ENCODE results near the gene CTSE. TPM values are rescaled to one million over a fixed set of nuclear protein-coding genes. Genes with fewer than 3 reads are reported as not detected.
A peak's percentile ranks its signal among the peaks of the same experiment; 100 is the strongest.

CTSE gene
- 1 to 10 TPM in 3 of 4 donors, not detected in 1; 3.6 to 8.1 (median 3.6) TPM for total RNA-seq

DNA sequence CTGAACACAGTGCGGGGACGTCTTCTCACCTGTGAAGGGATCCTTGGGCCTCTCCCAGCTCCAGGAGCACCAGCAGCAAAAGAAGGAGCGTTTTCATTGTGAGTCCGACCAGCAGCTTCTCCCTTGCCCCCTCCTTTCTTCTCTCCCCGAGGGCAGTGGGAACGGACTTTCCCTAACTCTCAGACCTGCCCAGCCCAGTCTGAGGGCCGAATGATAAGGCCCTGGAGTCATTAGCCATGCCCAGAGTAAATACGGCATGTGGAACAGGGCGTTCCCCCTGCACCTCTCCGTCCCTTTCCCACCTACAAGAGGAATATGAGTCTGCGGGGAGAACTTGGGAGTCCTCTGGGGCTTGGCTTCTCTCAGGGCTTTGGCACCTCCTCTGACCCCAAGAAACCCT is at the start of gene CTSE:
Gene CTSE, minus strand, starts transcription at position 201 of the 400 bp plus-strand sequence. Its CDS starts 104 bp downstream, at position 97.
- DNase-seq = peak in 1 of 3 donors; percentile 55
- no peaks in the 10 kb centered on the region for H3K4me1 ChIP-seq
- no peak within 1 kb of the TSS for H3K4me3 ChIP-seq
- no peaks in the 10 kb centered on the region for H3K36me3 ChIP-seq
- H3K27me3 ChIP-seq = no peaks in the 10 kb centered on the region
- TF ChIP-seq, protein P1, sequence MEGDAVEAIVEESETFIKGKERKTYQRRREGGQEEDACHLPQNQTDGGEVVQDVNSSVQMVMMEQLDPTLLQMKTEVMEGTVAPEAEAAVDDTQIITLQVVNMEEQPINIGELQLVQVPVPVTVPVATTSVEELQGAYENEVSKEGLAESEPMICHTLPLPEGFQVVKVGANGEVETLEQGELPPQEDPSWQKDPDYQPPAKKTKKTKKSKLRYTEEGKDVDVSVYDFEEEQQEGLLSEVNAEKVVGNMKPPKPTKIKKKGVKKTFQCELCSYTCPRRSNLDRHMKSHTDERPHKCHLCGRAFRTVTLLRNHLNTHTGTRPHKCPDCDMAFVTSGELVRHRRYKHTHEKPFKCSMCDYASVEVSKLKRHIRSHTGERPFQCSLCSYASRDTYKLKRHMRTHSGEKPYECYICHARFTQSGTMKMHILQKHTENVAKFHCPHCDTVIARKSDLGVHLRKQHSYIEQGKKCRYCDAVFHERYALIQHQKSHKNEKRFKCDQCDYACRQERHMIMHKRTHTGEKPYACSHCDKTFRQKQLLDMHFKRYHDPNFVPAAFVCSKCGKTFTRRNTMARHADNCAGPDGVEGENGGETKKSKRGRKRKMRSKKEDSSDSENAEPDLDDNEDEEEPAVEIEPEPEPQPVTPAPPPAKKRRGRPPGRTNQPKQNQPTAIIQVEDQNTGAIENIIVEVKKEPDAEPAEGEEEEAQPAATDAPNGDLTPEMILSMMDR (IDR thresholded peaks at IDR 0.05) = no peak
- no peak for TF ChIP-seq POLR2A (IDR thresholded peaks at IDR 0.05)
- H3K27ac ChIP-seq = no peak within 1 kb of the TSS
- H3K9me3 ChIP-seq = no peaks in the 10 kb centered on the region

DNA sequence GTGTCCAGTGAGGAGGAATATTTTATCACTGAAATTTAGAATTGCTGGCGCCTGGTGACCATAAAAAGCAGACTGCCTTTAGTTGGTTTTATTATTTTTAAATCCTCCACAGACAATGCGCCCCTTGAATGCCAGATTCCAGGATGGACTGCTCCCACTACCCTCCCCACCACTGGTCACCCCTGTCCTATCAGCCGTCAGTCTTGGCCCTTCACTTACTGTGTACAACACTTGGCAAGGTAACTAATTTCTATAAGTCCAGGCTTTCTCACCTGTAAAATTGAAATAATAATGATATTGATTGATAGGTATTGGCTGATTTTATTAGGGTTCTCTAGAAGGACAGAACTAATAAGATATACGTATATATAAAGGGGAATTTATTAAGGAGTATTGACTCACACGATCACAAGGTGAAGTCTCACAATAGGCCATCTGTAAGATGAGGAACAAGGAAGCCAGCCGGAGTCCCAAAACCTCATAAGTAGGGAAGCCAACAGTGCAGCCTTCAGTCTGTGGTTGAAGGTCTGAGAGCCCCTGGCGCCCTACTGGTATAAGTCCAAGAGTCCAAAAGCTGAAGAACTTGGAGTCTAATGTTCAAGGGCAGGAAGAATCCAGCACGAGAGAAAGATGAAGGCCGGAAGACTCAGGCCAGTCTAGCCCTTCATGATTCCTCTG is 47.1 kb upstream of the CTSE start:
- Histone ChIP-seq H3K4me1 (peaks cover 0 to 3% (median 0%) of the 10 kb centered on the region in 4 donors), H3K27ac (no peak overlapping the region), H3K27me3 (no peaks in the 10 kb centered on the region), H3K9me3 (no peaks in the 10 kb centered on the region), H3K4me3 (no peak overlapping the region), H3K36me3 (no peaks in the 10 kb centered on the region)
- no peak for DNase-seq
- TF ChIP-seq POLR2A (IDR thresholded peaks at IDR 0.05) = no peak
- TF ChIP-seq, protein P1 (IDR thresholded peaks at IDR 0.05) = no peak

DNA sequence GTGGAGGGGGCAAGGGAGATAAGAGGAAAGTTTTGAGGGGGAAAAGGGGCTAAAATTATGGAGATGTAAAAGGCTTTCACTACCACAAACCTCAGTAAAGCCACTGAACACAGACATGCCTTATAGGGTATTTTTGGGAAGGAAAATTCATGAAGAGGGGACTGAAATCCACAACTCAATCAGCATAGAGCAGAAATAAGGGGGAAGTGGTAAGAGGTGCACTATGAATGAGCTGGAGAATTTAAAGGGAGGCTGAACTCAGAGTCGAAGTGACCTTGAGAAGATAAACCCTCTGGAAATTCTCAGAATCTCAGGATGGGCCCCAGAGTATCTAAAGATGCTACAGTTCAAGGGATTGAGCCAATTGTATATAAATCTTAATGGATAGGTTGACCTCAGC is 44.6 kb upstream of the CTSE start:
- Histone ChIP-seq H3K4me1 (peaks cover 0 to 3% (median 0%) of the 10 kb centered on the region in 4 donors), H3K9me3 (no peaks in the 10 kb centered on the region), H3K27ac (peak overlapping the region in 2 of 4 donors; percentile 7 to 71), H3K36me3 (no peaks in the 10 kb centered on the region), H3K27me3 (no peaks in the 10 kb centered on the region), H3K4me3 (no peak overlapping the region)
- DNase-seq = no peak
- TF ChIP-seq, protein P1 (IDR thresholded peaks at IDR 0.05) = no peak
- no peak for TF ChIP-seq POLR2A (IDR thresholded peaks at IDR 0.05)

DNA sequence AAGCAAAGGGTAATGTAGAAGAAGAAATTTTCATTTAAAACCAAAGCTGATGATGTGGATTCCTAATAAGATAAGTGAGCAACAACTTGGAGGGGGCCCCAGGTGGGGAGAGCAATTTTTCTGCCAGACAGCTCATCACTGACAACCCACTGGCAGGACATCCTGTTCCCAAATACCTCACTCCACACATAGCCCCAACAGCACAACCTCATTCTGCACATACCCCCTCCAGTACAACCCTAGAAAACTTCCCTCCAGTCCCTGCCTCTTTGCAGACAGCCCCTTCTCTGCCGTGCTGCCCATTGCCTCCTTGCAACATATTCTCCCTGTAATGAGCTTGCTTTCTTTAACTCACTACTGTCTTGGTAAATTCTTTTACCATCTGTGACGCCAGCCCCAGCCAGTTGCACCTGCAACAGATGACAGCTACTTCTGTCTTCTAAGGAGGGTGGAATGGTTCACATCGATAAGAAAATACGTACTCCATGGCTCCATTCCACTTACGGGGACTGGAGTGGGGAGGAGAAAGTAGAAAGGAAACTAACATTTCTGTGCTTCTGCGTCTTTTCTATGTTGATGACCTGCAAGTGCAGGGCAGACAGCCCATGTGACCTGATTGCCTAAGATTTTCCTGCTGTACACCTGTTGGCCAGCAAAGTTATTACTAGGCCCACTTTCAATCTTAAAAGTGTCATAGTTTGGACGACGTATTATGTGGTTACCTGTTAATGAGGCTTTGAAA is 44.0 kb upstream of the CTSE start:
- Histone ChIP-seq H3K4me1 (peaks cover 0 to 3% (median 0%) of the 10 kb centered on the region in 4 donors), H3K27ac (peak overlapping the region in 2 of 4 donors; percentile 53 to 71), H3K4me3 (no peak overlapping the region), H3K9me3 (no peaks in the 10 kb centered on the region), H3K36me3 (no peaks in the 10 kb centered on the region), H3K27me3 (no peaks in the 10 kb centered on the region)
- DNase-seq = peak in 1 of 3 donors; percentile 39
- TF ChIP-seq POLR2A (IDR thresholded peaks at IDR 0.05) = no peak

DNA sequence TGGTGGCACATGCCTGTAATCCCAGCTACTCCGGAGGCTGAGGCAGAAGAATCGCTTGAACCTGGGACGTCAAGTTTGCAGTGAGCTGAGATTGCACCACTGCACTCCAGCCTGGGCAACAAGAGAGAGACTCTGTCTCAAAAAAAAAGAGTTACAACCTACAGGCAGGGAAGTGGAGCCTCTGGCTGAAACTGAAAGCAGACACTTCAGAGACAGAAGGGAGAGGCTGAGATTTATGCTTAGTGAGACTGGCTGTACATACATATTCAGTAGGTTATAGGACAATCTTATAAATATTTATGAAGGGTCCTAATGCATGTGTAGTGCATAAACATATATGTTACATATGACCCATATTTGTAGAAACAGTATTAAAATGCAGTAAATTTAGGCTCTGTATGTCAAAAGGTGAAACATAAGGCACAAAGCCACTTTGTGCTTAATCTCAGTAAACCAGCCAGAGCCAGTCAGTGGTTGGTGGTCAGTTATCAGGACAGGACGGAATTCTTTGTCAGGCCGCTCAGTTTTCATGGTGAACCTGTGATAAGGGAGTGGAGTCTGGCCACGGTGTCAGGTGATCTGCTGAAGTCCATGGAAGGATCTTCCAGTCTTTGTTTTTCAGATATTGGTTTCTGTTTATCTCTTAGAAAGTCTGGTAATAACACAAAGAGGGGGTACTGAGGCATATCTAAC is 42.9 kb upstream of the CTSE start:
- no peaks in the 10 kb centered on the region for H3K27me3 ChIP-seq
- H3K27ac ChIP-seq = peak overlapping the region in 2 of 4 donors; percentile 53 to 71
- no peaks in the 10 kb centered on the region for H3K36me3 ChIP-seq
- H3K4me1 ChIP-seq = peaks cover 0 to 3% (median 0%) of the 10 kb centered on the region in 4 donors
- no peak overlapping the region for H3K4me3 ChIP-seq
- TF ChIP-seq, protein P1 (IDR thresholded peaks at IDR 0.05) = no peak
- TF ChIP-seq POLR2A (IDR thresholded peaks at IDR 0.05) = no peak
- DNase-seq = no peak
- H3K9me3 ChIP-seq = no peaks in the 10 kb centered on the region
